ENCODE measurements around the gene NFASC.

Gene NFASC

DNA sequence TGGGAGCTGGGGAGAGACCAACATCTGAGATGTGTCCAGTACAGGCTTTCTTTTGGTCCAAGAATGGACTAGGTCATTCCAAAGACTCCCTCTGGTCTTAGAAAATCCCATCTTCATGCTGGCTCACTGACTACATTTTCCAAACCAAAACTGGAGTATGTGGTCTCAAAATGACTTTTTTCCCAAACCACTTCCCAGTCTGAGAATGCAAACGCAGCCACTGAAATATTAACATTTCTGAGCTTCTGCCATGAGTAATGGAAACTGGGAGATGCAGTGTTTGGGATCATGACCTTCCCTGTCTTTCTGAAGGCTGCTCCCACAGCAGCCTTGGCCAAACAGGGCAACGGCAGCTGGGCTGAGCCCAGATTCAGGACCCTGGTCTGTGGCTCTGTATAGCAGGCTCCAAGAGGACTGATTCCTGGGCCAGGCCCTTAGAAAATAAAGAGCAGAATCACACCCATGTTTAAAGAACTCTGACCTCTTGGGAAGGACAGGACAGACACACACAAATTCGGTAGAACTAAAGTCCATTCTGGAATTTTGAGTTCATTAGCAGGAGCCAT, 110.3 kb downstream of the NFASC start:
- H3K4me1 ChIP-seq (ENCODE audit: control insufficient read depth, insufficient read depth, low read length): no peaks in the 10 kb centered on the region
- no peaks in the 10 kb centered on the region for H3K36me3 ChIP-seq (ENCODE audit: control insufficient read depth in 2 of 2, insufficient read depth in 1 of 2, low read length in 2 of 2)
- POLR2A ChIA-PET: no interaction called here
- TF ChIP-seq, protein P1, sequence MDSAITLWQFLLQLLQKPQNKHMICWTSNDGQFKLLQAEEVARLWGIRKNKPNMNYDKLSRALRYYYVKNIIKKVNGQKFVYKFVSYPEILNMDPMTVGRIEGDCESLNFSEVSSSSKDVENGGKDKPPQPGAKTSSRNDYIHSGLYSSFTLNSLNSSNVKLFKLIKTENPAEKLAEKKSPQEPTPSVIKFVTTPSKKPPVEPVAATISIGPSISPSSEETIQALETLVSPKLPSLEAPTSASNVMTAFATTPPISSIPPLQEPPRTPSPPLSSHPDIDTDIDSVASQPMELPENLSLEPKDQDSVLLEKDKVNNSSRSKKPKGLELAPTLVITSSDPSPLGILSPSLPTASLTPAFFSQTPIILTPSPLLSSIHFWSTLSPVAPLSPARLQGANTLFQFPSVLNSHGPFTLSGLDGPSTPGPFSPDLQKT (IDR thresholded peaks at IDR 0.05; ENCODE audit: borderline replicate concordance, low read depth, low read length): no peak
- H3K27ac ChIP-seq (ENCODE audit: extremely low read depth, low read depth, low read length): no peak overlapping the region
- H3K9me3 ChIP-seq (ENCODE audit: control insufficient read depth, insufficient read depth, low read depth, low read length): no peaks in the 10 kb centered on the region
- H3K4me3 ChIP-seq (ENCODE audit: low read depth, low read length): no peak overlapping the region
- CTCF ChIA-PET: interaction anchor here (1.6 to 3.1 kb wide), 3 partner anchors 9 to 81 kb away, joined by 6 to 21 read pairs (median 11); no protein-coding TSS in a partner anchor

DNA sequence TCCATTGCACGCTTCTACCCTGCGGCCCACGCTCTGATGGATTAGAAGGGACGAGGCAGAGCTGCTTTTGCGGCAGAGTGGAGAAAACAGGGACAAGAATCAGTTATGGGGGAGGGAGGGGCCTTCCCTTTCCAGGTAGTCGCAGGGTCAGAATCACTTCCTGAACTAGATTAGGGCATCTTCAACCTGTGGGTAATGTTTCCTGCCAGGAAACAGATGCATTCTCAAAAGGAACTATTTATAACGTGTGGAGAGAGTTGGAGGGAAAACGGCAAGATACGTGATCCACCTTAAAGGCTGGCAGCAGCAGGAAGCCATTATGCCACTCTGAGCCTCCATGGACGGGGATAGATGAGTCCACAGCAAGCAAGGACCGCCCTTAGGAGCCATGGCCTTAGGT, 112.5 kb downstream of the NFASC start:
- no peaks in the 10 kb centered on the region for H3K36me3 ChIP-seq (ENCODE audit: control insufficient read depth in 2 of 2, insufficient read depth in 1 of 2, low read length in 2 of 2)
- no peak for TF ChIP-seq ZNF366 (tag by site-specific recombination; conservative IDR thresholded peaks at IDR 0.05)
- no peak overlapping the region for H3K4me3 ChIP-seq (ENCODE audit: low read depth, low read length)
- H3K4me1 ChIP-seq (ENCODE audit: control insufficient read depth, insufficient read depth, low read length): no peaks in the 10 kb centered on the region
- ChIA-PET POLR2A (no interaction called here), CTCF (interaction anchor here (13.8 kb wide), 1 partner anchor 78 kb away, joined by 282 read pairs; no protein-coding TSS in a partner anchor)
- no peaks in the 10 kb centered on the region for H3K9me3 ChIP-seq (ENCODE audit: control insufficient read depth, insufficient read depth, low read depth, low read length)
- no peak overlapping the region for H3K27ac ChIP-seq (ENCODE audit: extremely low read depth, low read depth, low read length)

DNA sequence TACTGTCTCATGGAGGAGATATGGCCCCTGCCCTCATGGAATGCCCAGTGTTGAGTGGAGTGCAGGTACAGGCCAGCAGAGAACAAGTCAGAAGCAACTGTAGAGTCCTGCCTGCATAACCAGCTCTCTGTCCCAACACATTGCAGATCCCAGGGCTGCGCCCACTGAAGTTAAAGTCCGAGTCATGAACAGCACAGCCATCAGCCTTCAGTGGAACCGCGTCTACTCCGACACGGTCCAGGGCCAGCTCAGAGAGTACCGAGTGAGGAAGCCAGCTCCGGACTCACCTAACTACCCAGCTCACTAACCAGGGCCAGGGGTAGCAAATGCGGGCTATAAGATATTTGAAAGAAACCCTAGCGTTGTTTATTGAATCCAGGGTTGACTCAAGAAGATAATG, 113.2 kb downstream of the NFASC start:
- ChIA-PET POLR2A (no interaction called here), CTCF (interaction anchor here (13.8 kb wide), 1 partner anchor 78 kb away, joined by 282 read pairs; no protein-coding TSS in a partner anchor)
- Histone ChIP-seq H3K36me3 (ENCODE audit: control insufficient read depth in 2 of 2, insufficient read depth in 1 of 2, low read length in 2 of 2) (no peaks in the 10 kb centered on the region), H3K4me3 (ENCODE audit: low read depth, low read length) (no peak overlapping the region), H3K9me3 (ENCODE audit: control insufficient read depth, insufficient read depth, low read depth, low read length) (no peaks in the 10 kb centered on the region), H3K27ac (ENCODE audit: extremely low read depth, low read depth, low read length) (no peak overlapping the region), H3K4me1 (ENCODE audit: control insufficient read depth, insufficient read depth, low read length) (no peaks in the 10 kb centered on the region)
- TF ChIP-seq ZNF621 (tag by site-specific recombination; IDR thresholded peaks at IDR 0.05) (no peak), ZNF335 (tag by site-specific recombination; conservative IDR thresholded peaks at IDR 0.05) (no peak), ZEB2 (tag by site-specific recombination; IDR thresholded peaks at IDR 0.05) (no peak), ZFP3 (tag by site-specific recombination; IDR thresholded peaks at IDR 0.05; ENCODE audit: low read depth) (no peak), ZNF707 (tag by site-specific recombination; IDR thresholded peaks at IDR 0.05) (no peak)

DNA sequence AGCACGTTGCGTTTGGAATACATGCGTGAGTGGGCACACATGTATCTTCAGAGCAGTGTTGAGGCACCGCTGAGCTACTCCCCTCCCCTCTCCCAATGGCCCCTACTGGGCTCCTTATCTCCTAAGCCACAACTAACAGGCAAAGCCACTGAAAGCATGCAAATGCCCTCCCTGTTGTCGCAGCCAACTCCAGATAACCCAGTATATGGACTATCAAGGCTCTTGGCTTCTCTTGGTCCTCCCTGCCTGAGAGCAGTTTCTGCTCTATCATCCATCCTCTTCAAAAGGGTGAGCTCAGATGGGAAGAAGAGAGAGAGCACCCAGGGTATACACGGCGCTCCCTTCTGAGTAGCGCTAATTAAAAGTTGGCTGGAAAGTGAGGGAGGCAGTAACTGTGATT, 113.8 kb downstream of the NFASC start:
- Histone ChIP-seq H3K4me1 (ENCODE audit: control insufficient read depth, insufficient read depth, low read length) (no peaks in the 10 kb centered on the region), H3K9me3 (ENCODE audit: control insufficient read depth, insufficient read depth, low read depth, low read length) (no peaks in the 10 kb centered on the region), H3K36me3 (ENCODE audit: control insufficient read depth in 2 of 2, insufficient read depth in 1 of 2, low read length in 2 of 2) (no peaks in the 10 kb centered on the region), H3K4me3 (ENCODE audit: low read depth, low read length) (no peak overlapping the region), H3K27ac (ENCODE audit: extremely low read depth, low read depth, low read length) (no peak overlapping the region)
- POLR2A ChIA-PET: no interaction called here
- CTCF ChIA-PET: interaction anchor here (1.5 to 13.8 kb wide), 3 partner anchors 8 to 77 kb away, joined by 5 to 282 read pairs (median 7); no protein-coding TSS in a partner anchor
- no peak for TF ChIP-seq ZNF473 (tag by site-specific recombination; IDR thresholded peaks at IDR 0.05)
- TF ChIP-seq, protein P2, sequence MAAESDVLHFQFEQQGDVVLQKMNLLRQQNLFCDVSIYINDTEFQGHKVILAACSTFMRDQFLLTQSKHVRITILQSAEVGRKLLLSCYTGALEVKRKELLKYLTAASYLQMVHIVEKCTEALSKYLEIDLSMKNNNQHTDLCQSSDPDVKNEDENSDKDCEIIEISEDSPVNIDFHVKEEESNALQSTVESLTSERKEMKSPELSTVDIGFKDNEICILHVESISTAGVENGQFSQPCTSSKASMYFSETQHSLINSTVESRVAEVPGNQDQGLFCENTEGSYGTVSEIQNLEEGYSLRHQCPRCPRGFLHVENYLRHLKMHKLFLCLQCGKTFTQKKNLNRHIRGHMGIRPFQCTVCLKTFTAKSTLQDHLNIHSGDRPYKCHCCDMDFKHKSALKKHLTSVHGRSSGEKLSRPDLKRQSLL (tag by site-specific recombination; IDR thresholded peaks at IDR 0.05): no peak
- TF ChIP-seq, protein P3, sequence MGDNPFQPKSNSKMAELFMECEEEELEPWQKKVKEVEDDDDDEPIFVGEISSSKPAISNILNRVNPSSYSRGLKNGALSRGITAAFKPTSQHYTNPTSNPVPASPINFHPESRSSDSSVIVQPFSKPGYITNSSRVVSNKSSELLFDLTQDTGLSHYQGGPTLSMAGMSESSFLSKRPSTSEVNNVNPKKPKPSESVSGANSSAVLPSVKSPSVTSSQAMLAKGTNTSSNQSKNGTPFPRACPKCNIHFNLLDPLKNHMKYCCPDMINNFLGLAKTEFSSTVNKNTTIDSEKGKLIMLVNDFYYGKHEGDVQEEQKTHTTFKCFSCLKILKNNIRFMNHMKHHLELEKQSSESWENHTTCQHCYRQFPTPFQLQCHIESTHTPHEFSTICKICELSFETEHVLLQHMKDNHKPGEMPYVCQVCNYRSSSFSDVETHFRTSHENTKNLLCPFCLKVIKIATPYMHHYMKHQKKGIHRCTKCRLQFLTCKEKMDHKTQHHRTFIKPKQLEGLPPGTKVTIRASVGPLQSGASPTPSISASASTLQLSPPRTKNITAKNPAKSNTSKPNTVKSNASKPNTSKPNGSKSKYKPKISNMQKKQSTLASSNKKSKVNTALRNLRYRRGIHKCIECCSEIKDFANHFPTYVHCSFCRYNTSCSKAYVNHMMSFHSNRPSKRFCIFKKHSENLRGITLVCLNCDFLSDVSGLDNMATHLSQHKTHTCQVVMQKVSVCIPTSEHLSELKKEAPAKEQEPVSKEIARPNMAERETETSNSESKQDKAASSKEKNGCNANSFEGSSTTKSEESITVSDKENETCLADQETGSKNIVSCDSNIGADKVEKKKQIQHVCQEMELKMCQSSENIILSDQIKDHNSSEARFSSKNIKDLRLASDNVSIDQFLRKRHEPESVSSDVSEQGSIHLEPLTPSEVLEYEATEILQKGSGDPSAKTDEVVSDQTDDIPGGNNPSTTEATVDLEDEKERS (tag by site-specific recombination; IDR thresholded peaks at IDR 0.05): no peak
- TF ChIP-seq PRDM1 (tag by site-specific recombination; IDR thresholded peaks at IDR 0.05): no peak
- TF ChIP-seq, protein P4, sequence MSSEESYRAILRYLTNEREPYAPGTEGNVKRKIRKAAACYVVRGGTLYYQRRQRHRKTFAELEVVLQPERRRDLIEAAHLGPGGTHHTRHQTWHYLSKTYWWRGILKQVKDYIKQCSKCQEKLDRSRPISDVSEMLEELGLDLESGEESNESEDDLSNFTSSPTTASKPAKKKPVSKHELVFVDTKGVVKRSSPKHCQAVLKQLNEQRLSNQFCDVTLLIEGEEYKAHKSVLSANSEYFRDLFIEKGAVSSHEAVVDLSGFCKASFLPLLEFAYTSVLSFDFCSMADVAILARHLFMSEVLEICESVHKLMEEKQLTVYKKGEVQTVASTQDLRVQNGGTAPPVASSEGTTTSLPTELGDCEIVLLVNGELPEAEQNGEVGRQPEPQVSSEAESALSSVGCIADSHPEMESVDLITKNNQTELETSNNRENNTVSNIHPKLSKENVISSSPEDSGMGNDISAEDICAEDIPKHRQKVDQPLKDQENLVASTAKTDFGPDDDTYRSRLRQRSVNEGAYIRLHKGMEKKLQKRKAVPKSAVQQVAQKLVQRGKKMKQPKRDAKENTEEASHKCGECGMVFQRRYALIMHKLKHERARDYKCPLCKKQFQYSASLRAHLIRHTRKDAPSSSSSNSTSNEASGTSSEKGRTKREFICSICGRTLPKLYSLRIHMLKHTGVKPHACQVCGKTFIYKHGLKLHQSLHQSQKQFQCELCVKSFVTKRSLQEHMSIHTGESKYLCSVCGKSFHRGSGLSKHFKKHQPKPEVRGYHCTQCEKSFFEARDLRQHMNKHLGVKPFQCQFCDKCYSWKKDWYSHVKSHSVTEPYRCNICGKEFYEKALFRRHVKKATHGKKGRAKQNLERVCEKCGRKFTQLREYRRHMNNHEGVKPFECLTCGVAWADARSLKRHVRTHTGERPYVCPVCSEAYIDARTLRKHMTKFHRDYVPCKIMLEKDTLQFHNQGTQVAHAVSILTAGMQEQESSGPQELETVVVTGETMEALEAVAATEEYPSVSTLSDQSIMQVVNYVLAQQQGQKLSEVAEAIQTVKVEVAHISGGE (tag by site-specific recombination; conservative IDR thresholded peaks at IDR 0.05; ENCODE audit: low read depth): no peak
- no peak for TF ChIP-seq ZNF621 (tag by site-specific recombination; IDR thresholded peaks at IDR 0.05)
- TF ChIP-seq ZNF350 (tag by site-specific recombination; IDR thresholded peaks at IDR 0.05): no peak
- TF ChIP-seq, protein P5, sequence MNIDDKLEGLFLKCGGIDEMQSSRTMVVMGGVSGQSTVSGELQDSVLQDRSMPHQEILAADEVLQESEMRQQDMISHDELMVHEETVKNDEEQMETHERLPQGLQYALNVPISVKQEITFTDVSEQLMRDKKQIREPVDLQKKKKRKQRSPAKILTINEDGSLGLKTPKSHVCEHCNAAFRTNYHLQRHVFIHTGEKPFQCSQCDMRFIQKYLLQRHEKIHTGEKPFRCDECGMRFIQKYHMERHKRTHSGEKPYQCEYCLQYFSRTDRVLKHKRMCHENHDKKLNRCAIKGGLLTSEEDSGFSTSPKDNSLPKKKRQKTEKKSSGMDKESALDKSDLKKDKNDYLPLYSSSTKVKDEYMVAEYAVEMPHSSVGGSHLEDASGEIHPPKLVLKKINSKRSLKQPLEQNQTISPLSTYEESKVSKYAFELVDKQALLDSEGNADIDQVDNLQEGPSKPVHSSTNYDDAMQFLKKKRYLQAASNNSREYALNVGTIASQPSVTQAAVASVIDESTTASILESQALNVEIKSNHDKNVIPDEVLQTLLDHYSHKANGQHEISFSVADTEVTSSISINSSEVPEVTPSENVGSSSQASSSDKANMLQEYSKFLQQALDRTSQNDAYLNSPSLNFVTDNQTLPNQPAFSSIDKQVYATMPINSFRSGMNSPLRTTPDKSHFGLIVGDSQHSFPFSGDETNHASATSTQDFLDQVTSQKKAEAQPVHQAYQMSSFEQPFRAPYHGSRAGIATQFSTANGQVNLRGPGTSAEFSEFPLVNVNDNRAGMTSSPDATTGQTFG (tag by site-specific recombination; IDR thresholded peaks at IDR 0.05; ENCODE audit: borderline replicate concordance): no peak
- TF ChIP-seq ZNF560 (tag by site-specific recombination; IDR thresholded peaks at IDR 0.05; ENCODE audit: borderline replicate concordance): no peak
- TF ChIP-seq ZNF768 (tag by site-specific recombination; IDR thresholded peaks at IDR 0.05): no peak
